ENCODE measurements around the gene VASH2.
"Not testable (repeated sequence)": the region's sequence is repeated elsewhere in the genome, so short reads cannot be mapped to it uniquely, and the experiment has no call there.

Gene VASH2

GRCh38 chr1:212957546-212957945 is 7.2 kb downstream of the VASH2 start:
- DNase-seq (ENCODE audit: low read depth in 2 of 2), result no peak

GRCh38 chr1:212958175-212958574 is 7.8 kb downstream of the VASH2 start:
- DNase-seq (ENCODE audit: low read depth in 2 of 2), result peak in 1 of 2 experiments; percentile 4

GRCh38 chr1:212959266-212960220 is 9.2 kb downstream of the VASH2 start:
- DNase-seq (ENCODE audit: low read depth in 2 of 2), result no peak

GRCh38 chr1:212960932-212961331 is 10.6 kb downstream of the VASH2 start:
- no peak for DNase-seq (ENCODE audit: low read depth in 2 of 2)

- no peak for DNase-seq (ENCODE audit: low read depth in 2 of 2)
Measured at GRCh38 chr1:212962509-212962908, 12.2 kb downstream of the VASH2 start.

GRCh38 chr1:212964102-212964501 is 13.8 kb downstream of the VASH2 start:
- no peak for DNase-seq (ENCODE audit: low read depth in 2 of 2)

- DNase-seq (ENCODE audit: low read depth in 2 of 2), result not testable (repeated sequence)
Measured at GRCh38 chr1:212964993-212965392, 14.7 kb downstream of the VASH2 start.

GRCh38 chr1:212966616-212967015 is 16.3 kb downstream of the VASH2 start:
- no peak for DNase-seq (ENCODE audit: low read depth in 2 of 2)

GRCh38 chr1:212967801-212968200 is 17.5 kb downstream of the VASH2 start:
- peak; percentile 43 to 45 for DNase-seq (ENCODE audit: low read depth in 2 of 2)

GRCh38 chr1:212968368-212968863 is 18.1 kb downstream of the VASH2 start:
- DNase-seq (ENCODE audit: low read depth in 2 of 2), result no peak

GRCh38 chr1:212970085-212970484 is 19.7 kb downstream of the VASH2 start:
- DNase-seq (ENCODE audit: low read depth in 2 of 2), result no peak

- DNase-seq (ENCODE audit: low read depth in 2 of 2), result no peak
Measured at GRCh38 chr1:212971312-212971711, 21.0 kb downstream of the VASH2 start.

GRCh38 chr1:212973426-212973825 is 23.1 kb downstream of the VASH2 start:
- DNase-seq (ENCODE audit: low read depth in 2 of 2), result no peak

- DNase-seq (ENCODE audit: low read depth in 2 of 2), result no peak
Measured at GRCh38 chr1:212973899-212974298, 23.6 kb downstream of the VASH2 start.

GRCh38 chr1:212974711-212975110 is 24.4 kb downstream of the VASH2 start:
- no peak for DNase-seq (ENCODE audit: low read depth in 2 of 2)

- DNase-seq (ENCODE audit: low read depth in 2 of 2), result no peak
Measured at GRCh38 chr1:212975111-212975918, 25.0 kb downstream of the VASH2 start.

- no peak for DNase-seq (ENCODE audit: low read depth in 2 of 2)
Measured at GRCh38 chr1:212976586-212976985, 26.2 kb downstream of the VASH2 start.

GRCh38 chr1:212977781-212978645 is 27.7 kb downstream of the VASH2 start:
- no peak for DNase-seq (ENCODE audit: low read depth in 2 of 2)

- DNase-seq (ENCODE audit: low read depth in 2 of 2), result no peak
Measured at GRCh38 chr1:212979340-212980122, 29.2 kb downstream of the VASH2 start.

GRCh38 chr1:212980123-212980785 is 29.9 kb downstream of the VASH2 start:
- DNase-seq (ENCODE audit: low read depth in 2 of 2), result no peak
